ENCODE data around the gene AP2B1.

Gene AP2B1

GRCh38 chr17:35731917-35732805 is 145.0 kb downstream of the AP2B1 start:
- peak; percentile 66 for DNase-seq

- DNase-seq, result no peak
These were observed 145.6 kb downstream of the AP2B1 start for GRCh38 chr17:35732806-35733136.

- no peak for DNase-seq
These were observed 146.2 kb downstream of the AP2B1 start for GRCh38 chr17:35733366-35733765.

- no peak for DNase-seq
These were observed 147.3 kb downstream of the AP2B1 start for GRCh38 chr17:35734396-35734795.

GRCh38 chr17:35735036-35735805 is 148.1 kb downstream of the AP2B1 start:
- no peak for DNase-seq

GRCh38 chr17:35736236-35736635 is 149.1 kb downstream of the AP2B1 start:
- DNase-seq, result no peak

GRCh38 chr17:35738519-35739133 is 151.5 kb downstream of the AP2B1 start:
- no peak for DNase-seq

- no peak for DNase-seq
These were observed 153.1 kb downstream of the AP2B1 start for GRCh38 chr17:35740216-35740615.

GRCh38 chr17:35740997-35741931 is 154.1 kb downstream of the AP2B1 start:
- DNase-seq, result peak; percentile 50

GRCh38 chr17:35742496-35742895 is 155.4 kb downstream of the AP2B1 start:
- no peak for DNase-seq

- DNase-seq, result no peak
These were observed 155.9 kb downstream of the AP2B1 start for GRCh38 chr17:35742896-35743477.

- DNase-seq, result no peak
These were observed 156.7 kb downstream of the AP2B1 start for GRCh38 chr17:35743626-35744328.

- no peak for DNase-seq
These were observed 157.7 kb downstream of the AP2B1 start for GRCh38 chr17:35744830-35745229.

GRCh38 chr17:35745246-35745645 is 158.1 kb downstream of the AP2B1 start:
- DNase-seq, result no peak

- no peak for DNase-seq
These were observed 158.7 kb downstream of the AP2B1 start for GRCh38 chr17:35745749-35746320.

- peak; percentile 89 for DNase-seq
These were observed 160.5 kb downstream of the AP2B1 start for GRCh38 chr17:35747540-35748017.

- no peak for DNase-seq
These were observed 161.3 kb downstream of the AP2B1 start for GRCh38 chr17:35748341-35748841.

GRCh38 chr17:35748979-35749378 is 161.9 kb downstream of the AP2B1 start:
- DNase-seq, result no peak

- DNase-seq, result peak; percentile 41
These were observed 162.7 kb downstream of the AP2B1 start for GRCh38 chr17:35749560-35750412.
